GM13976 (cell line): ENCODE measurements around the gene HK1.

Source experiments
- DNase-seq: peaks from one replicate; pipeline ENCODE4 v3.0.0; 2012; ENCODE audit warnings: low spot score
- CTCF ChIP-seq: IDR thresholded peaks from 2 replicates; pipeline ENCODE4 v1.5.1; 2012; ENCODE audit warnings: borderline replicate concordance, mild to moderate bottlenecking; ENCODE audit not compliant: insufficient read depth; ENCODE audit errors: extremely low read depth, missing control alignments, control extremely low read depth
- in situ Hi-C: fragments of 300-500 bp; cut with MboI; formaldehyde crosslinking; loops from one replicate; pipeline ENCODE4 v1.12.0; 2022; ENCODE audit warnings: low sequenced_read_pairs, mixed read lengths, inconsistent platforms; ENCODE audit not compliant: unreplicated experiment

The HK1 gene

GRCh38 chr10:69336952-69337295 lies 58.6 kb downstream of the HK1 start:
- no peak for DNase-seq
- TF ChIP-seq CTCF = no peak
- in situ Hi-C loops = no loop called here

- in situ Hi-C loops = no loop called here
- TF ChIP-seq CTCF = no peak
- DNase-seq = no peak
Measured at GRCh38 chr10:69337296-69338132, 59.2 kb downstream of the HK1 start.

GRCh38 chr10:69338133-69338456 lies 59.8 kb downstream of the HK1 start:
- TF ChIP-seq CTCF = no peak
- DNase-seq = no peak
- in situ Hi-C loops = no loop called here

- no peak for TF ChIP-seq CTCF
- DNase-seq = no peak
- in situ Hi-C loops = no loop called here
Measured at GRCh38 chr10:69338547-69339450, 60.5 kb downstream of the HK1 start.

GRCh38 chr10:69340695-69341094 lies 62.4 kb downstream of the HK1 start:
- DNase-seq = no peak
- TF ChIP-seq CTCF = no peak
- in situ Hi-C loops = no loop called here

GRCh38 chr10:69343905-69344304 lies 65.6 kb downstream of the HK1 start:
- in situ Hi-C loops = no loop called here
- DNase-seq = no peak
- no peak for TF ChIP-seq CTCF
